GM19372 (cell line): ENCODE data around the gene AVPR2.

ENCODE experiments used
- ATAC-seq: cut with Tn5 transposase; IDR thresholded peaks from one replicate; pipeline ENCODE4 v1.9.1; 2021; ENCODE audit warnings: mild to moderate bottlenecking, low read depth, moderate library complexity; ENCODE audit not compliant: unreplicated experiment

Gene AVPR2

GRCh38 chrX:153909980-153910360 is 5.5 kb downstream of the AVPR2 start:
- no peak for ATAC-seq

- ATAC-seq: no peak
These were observed 6.0 kb downstream of the AVPR2 start for GRCh38 chrX:153910446-153910845.

- no peak for ATAC-seq
These were observed 7.3 kb downstream of the AVPR2 start for GRCh38 chrX:153911798-153912197.

DNA sequence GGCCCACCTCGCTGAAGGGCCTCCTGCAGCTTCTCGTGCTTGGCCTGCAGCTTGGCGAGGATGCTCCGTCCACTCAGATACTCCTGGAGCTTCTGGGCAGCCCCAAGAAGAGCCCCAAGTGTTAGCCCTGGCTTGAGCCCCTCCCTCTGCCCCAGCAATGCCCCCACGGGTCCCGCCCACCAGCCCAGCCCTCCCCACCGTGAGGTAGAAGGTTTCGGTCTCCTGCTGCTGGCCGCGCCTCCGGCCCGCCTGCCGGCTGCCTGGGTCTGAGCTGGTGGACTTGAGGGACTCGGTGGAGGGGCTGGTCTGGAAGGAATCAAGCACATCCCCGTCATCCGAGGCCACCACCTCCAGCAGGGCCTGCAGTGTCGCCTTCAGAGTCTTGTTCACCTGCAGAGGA is 8.7 kb downstream of the AVPR2 start:
- ATAC-seq: no peak

DNA sequence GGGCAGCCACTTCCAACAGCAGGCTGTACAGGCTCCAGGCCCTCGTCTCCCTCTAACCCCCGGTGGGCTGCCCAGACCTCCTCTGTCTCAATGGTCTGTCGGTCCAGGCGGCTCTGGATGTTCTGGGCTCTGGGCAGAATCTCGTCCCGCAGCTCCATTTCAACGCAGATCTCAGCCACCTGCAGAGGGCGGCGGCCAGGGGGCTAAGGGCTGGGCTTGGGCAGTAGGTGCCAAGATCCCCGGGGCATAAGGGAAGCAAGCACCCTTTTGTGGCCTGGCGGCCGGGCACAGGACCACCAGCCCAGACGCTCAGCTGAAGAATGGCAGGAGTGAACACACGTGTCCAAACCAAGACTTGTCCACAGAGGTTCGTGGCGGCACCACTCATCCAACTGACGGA is 9.2 kb downstream of the AVPR2 start:
- no peak for ATAC-seq

GRCh38 chrX:153917869-153918268 is 13.4 kb downstream of the AVPR2 start:
- no peak for ATAC-seq

GRCh38 chrX:153919281-153919680 is 14.8 kb downstream of the AVPR2 start:
- no peak for ATAC-seq

- no peak for ATAC-seq
These were observed 16.1 kb downstream of the AVPR2 start for GRCh38 chrX:153920546-153920945.

GRCh38 chrX:153921070-153921469 is 16.6 kb downstream of the AVPR2 start:
- ATAC-seq: no peak

DNA sequence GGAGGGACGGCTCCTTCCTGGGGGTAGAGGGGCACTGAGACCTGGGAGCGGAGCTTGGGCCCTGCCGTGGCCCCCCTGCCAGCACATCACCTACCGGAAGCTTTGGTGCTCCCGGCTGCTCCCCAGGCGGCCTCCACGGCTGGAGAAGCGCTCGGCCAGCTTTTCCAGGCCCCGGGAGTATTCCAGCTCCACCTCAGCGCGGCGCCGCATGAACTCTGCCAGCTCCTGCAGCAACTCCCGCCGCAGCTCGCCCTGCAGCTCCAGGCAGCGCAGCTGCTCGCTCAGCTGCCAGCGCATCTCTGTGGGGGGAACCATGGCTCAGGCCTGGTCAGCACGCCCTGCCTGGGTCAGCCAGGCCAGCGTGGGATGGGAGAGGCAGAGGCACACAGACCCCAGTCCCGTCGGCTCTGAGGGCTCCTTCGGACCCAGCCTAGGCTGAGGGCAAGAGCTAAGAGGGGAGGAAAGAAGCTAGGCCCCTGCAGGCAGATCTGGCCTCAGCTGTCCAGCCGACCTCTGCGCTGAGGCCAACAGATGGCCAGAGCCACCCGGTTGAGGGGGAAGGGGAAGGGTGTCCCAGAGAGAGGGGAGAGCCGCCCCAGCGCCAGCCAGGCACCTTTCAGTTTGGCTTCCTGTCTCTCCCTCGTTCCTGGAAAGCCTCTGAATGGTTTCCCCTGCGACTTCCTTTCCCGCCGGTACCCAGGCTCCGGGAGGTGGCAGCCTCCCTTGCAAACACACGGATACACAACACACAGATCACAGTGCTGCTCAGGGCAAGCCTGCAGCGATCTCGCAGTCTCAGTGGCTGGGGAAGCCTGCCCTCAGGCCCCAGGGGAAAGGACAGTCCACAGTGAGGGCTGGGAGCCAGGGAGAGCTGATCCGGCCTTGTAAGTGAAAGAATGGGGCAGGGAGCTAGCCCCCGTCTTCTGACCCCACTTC is 17.3 kb downstream of the AVPR2 start:
- ATAC-seq: no peak

- no peak for ATAC-seq
These were observed 18.7 kb downstream of the AVPR2 start for GRCh38 chrX:153922932-153923857.

- ATAC-seq: no peak
These were observed 19.8 kb downstream of the AVPR2 start for GRCh38 chrX:153924149-153924861.

- ATAC-seq: no peak
These were observed 20.9 kb downstream of the AVPR2 start for GRCh38 chrX:153925387-153925738.

GRCh38 chrX:153925739-153926551 is 21.5 kb downstream of the AVPR2 start, which contains the start of gene ARHGAP4:
TSS of gene ARHGAP4 (minus strand) at chrX:153926264. CDS start at chrX:153926202, 62 bp downstream.
- ATAC-seq: no peak

DNA sequence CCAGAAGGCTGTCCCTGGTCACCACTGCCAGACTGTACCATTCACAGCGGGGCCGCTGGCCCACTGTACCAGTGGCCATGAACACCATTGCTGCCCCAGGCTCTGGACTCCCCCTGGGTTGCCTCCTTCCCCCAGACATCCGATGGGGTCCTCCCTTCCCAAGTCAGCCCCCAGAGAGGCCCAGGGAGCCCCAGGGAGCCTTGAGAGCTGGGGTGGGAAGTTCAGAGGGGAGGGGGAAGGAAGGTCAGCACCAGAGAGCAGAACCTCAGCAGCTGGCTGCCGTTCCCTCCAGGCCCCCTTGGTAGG is 22.0 kb downstream of the AVPR2 start:
- peak; percentile 1 for ATAC-seq

DNA sequence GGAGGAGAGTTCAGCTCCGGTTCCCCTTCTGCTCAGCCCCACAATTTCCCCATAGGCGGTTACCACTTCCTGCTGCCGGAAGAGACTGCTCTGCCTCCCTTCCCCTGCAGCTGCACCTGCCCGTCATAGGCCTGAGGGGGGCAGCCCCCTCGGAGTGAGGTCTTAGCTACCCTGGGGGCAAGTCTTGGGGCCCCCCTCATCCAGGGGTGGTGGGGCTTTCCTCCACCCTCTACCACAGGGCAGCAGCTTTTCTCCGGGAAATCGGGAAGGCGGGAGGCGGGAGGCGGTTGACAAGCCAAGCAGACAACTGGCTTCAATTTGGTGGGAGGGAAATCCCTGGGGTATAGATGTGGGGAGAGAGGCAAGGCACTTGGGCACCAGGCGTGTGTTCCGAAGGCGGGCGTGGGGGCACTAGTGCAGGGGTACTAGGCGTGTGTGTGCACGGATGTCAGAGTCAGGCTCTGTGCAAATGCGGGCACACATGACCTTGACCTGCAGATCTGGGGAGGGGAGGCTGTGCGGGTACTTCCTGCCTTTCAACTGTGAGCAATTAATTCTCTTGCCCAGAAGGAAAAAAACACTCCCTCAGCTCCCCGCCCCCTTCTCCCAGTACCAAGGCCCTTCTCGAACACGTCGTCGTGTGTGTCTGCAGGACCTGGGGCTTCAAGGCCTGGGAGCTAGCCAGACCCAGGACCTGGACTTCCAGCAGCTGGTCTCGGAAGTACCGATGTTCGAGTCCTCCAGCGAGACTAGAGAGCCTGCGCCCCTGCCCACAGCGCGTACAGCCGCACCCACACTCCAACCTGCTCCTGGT is 22.6 kb downstream of the AVPR2 start:
- peak; percentile 30 for ATAC-seq

DNA sequence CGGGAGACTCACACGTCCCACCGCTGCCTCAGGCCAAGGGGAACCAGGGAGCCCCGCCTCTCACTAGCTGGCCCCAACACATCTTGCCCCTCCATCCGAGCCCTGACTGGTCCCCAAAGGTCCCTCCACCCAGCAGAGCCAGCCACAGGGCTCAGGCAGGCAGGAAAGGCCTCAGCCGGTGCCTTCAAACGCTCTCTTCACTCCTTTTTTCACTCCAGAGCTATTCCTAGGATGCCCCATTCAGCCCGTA is 23.1 kb downstream of the AVPR2 start:
- no peak for ATAC-seq

GRCh38 chrX:153927922-153928760 is 23.7 kb downstream of the AVPR2 start:
- peak; percentile 74 for ATAC-seq

GRCh38 chrX:153928846-153929245 is 24.4 kb downstream of the AVPR2 start:
- ATAC-seq: no peak
